KG1 (cell line): ENCODE measurements around the gene SRRM5.
"Not testable (repeated sequence)": the region's sequence is repeated elsewhere in the genome, so short reads cannot be mapped to it uniquely, and the experiment has no call there.

ENCODE experiments used
- DNase-seq: peaks from one replicate; lab custom pipeline; 2025; lab: John Stamatoyannopoulos, UW

The SRRM5 gene

DNA sequence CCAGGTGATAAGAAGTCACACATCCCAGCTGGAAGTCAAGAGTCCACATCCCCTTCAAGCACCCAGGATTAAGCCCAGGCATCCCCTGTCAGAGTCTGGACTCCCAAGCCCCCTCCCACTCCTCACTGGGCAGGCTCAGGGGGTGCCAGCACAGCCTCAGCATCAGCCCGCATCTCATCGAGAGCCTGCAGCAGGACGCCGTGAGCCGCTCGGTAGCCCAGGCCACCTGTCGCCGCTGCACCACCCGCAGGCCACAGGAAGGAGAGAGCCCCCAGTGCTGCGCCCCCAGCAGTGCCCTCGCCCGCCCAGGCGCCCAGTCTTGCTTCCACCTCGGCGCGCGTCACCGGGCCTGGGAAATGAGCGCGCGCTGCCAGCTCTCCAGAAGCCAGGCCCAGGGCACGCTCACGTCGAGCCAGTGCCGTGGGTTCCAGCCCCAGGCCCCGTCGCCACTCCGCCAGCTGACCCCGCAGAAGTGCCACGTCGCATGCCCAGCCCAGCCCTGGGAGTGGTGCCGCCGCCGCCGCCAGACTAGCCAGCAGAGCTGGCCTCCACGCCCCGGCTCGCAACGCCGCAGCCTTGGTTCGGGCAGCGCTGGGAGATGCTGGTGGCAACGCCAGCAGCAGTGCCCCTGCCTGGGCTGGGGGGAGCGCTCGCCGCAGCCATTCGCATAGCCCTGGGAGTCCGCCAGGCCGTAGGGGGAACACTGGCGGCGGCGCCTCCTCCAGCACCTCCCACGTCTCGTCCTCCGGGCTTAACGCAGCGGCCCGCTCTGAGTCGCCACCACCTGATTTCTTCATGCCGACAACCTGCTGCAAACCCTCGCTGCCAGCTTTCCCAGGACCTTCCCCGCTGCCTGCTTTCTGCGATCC is 19.8 kb upstream of the SRRM5 start:
- no peak for DNase-seq

DNA sequence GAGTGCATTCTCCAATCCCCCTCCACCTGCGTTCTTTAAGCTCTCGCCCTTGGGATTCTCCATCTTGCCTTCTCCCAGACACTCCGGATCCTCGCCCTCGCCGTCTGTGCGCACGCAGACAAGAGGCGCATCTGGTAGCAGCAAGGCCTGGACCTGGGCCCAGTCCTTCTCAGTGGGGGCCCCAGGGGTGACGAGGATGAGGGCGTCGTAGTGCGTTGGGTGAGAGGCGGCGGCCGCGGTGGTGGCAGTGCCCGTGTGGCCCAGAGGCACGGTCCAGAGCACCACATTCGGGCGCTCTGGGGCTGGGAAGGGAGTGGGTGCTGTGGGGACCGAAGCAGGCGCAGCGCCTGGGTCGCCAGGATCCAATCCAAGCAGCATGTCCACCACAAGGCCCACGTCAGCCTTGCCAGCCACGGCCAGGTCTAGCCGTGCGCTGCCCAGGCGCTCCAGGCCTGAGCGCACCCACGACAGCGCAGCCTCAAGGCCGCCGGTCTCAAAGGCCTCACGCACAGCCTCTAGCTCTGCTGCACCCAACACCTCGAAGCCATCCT is 19.0 kb upstream of the SRRM5 start:
- no peak for DNase-seq

DNA sequence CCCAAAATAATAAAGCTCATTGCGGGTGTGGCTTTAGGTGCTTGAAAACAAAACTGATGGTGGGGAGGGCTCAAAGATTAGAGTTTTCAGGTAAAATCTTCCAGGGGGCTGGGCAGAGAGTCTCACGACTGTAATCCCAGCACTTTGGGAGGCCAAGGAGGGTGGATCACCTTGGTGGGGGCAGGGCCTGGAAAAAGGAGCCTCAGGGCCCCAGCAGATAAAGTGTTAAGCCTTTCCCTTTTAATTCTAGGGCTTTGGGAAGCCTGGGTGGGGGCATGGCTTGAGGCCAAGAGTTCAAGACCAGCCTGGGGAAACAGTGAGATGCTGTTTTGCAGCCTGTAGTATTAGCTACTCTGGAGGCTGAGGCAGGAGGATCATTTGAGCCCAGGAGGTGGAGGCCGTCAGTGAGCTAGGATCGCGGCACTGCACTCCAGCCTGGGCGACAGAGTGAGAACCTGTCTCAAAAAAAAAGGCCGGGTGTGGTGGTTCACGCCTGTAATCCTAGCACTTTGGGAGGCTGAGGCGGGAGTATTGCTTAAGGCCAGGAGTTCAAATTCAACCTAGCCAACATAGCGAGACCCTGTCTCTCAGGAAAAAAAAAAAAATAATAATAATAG is 17.7 kb upstream of the SRRM5 start:
- DNase-seq, result no peak

DNA sequence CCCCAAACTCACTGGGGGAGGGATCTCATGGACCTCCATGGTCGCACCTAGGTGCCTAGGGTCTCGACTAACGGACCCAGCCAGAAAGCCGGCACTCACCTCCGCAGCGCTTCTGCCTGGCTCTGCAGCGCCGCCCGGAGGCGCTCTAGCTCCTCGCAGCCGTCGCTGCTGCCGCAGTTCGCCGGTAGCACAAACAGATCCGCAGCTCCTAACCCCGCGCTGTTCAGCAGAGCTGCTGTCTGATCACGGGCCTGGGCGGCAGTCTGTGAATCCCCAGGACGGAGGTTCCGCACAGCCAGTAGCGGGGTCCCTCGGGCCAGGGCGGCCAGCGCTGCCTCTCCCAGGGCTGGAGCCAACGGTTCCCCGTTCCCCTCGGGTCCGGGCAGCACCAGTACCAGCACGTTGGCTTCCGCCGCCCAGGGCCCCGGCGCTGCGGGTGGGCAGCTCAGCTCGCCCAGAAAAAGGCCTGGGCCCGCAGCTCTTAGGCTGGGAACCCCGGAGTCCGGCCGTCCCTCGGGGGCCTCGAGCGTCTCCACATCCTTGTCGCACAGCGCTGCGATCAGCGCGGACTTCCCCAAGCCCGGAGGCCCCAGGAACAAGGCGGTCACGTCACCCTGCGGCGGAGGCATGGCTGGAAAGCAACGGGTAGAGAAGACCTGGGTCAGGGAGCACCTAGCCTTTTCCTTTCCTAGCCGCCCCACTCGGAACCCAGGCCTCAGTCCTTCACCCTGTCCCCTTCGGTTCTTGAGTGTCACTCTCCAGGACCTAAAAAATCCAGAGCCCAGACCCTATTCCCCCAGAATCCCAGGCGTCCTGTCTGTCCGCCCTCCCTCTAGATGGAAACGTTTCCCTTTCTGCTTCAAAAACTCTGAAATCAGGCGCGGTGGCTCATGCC is 16.9 kb upstream of the SRRM5 start:
- DNase-seq, result peak; percentile 10

DNA sequence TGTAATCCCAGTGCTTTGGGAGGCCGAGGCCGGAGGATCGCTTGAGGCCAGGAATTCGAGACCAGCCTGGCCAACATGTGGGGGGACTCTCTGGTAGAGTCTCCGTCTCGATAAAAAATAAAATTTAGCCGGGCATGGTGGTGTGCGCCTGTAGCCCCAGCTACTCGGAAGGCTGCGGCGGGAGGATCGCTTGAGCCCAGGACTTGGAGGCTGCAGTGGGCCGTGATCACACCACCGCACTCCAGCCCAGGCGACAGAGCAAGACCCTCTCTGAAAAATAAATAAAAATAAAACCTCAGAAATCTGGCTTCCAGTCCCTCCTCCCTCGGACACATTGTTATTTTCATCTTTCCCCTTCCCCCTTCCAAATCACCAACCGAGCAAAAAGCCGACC is 16.3 kb upstream of the SRRM5 start:
- DNase-seq, result no peak

DNA sequence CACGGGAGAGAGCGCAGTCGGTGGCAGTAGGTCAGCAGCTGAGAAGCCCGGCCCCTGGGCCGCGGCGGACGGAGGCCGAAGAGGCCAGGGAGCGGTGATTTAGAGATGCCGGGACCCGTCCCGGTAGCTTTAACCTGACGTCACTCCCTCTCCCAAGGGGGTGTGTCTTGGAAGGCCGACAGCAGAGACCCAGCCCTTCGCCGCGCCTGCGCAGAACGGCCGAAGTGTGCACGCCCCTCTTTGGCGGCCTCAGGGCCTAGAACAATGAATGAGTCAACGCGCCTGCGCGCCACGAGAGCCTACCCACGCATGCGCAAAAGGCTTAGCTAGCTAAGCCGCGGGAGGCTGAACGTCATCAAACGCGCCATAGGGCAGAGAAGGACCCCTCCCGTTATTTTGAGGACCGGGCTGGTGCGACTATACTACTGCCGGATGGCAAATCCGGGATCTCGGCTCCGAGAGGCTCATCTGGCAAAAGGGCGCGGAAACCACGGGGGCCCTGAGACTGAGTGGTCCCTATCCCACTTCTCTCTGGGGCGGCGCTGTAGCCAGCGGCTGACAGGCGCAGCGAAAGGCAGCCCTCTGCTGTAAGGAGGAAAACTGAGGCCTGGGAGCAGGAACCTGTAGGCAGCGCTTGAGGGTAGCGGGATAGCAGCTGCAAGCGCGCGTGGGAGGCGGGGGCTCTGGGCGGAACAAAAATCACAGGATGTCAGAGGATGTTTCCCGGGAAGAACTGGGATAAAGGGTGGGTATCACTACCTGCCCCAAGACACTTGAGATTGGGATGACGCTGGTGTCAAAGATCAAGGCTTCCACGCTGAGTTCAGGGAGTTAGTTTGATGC is 15.7 kb upstream of the SRRM5 start, which contains the start of the genes IRGQ and ZNF576:
Gene IRGQ, minus strand, starts transcription at position 136 of the 843 bp plus-strand sequence. CDS start 796 bp downstream, outside the sequence.
Gene ZNF576, plus strand, starts transcription at position 597 of the 843 bp plus-strand sequence. CDS start 514 bp downstream, outside the sequence.
- peak; percentile 99 for DNase-seq

DNA sequence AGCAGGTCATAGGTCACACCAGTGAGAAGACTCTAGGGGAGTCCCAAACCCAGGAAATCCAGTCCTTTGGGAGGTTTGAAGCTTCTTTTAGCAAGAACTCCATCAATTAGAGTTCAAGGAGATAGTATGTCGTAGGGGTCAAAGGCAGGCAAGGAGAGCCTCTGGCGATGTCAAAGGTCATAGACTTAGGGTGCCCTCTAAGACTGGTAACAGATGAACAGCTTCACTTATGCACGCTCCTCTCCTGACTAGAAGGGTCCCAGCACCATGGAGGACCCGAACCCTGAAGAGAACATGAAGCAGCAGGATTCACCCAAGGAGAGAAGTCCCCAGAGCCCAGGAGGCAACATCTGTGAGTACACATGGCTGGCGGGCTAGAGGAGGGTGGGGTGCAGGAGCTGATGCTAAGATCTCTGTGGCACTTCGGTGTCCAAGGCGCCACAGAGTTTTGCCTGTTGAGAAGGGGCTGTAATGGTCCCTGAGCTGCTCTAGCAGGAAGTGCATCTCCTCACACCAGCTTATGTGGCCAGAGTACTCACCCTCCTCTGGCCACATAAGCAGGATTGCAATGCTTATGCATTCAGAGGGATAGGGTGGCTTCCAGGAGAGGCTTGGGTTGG is 14.9 kb upstream of the SRRM5 start:
- DNase-seq, result no peak

DNA sequence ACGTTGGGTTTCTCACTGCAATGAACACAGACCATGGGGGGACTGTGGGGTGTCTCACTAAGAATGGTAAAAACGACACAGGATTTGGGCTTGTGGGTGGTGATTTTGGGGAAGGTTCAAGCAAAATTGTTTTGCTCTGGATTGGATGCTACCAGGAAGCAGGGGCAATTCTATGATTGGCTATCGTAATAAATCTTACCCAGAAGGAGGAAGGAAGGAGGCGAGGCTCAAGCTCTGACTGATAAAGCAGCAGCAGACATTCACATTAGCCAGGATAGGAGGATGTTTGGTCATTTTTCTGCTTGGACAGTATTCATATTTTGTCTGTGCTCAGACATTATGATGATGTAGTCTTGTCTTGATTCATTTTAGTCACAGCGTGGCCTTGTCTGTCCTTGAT is 14.0 kb upstream of the SRRM5 start:
- no peak for DNase-seq

DNA sequence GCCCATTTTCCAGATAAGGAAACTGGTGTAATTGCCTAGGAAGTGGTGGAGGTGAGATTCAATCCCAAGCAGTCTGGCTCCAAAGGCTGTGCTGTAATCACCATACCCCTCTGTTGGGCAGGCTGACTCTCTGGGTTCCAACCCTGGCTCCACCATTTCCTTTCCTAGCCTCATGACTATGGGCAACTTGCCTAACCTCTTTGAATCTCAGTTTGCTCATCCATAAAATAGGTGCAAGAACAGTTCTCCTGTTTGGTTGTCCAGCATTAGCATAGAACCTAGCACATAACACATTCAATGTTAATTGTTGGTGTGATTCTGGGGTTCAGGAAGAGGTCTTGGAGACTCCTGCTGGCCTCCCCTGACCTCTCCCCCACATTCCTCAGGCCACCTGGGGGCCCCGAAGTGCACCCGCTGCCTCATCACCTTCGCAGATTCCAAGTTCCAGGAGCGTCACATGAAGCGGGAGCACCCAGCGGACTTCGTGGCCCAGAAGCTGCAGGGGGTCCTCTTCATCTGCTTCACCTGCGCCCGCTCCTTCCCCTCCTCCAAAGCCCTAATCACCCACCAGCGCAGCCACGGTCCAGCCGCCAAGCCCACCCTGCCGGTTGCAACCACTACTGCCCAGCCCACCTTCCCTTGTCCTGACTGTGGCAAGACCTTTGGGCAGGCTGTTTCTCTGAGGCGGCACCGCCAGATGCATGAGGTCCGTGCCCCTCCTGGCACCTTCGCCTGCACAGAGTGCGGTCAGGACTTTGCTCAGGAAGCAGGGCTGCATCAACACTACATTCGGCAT is 13.2 kb upstream of the SRRM5 start:
- DNase-seq, result no peak

DNA sequence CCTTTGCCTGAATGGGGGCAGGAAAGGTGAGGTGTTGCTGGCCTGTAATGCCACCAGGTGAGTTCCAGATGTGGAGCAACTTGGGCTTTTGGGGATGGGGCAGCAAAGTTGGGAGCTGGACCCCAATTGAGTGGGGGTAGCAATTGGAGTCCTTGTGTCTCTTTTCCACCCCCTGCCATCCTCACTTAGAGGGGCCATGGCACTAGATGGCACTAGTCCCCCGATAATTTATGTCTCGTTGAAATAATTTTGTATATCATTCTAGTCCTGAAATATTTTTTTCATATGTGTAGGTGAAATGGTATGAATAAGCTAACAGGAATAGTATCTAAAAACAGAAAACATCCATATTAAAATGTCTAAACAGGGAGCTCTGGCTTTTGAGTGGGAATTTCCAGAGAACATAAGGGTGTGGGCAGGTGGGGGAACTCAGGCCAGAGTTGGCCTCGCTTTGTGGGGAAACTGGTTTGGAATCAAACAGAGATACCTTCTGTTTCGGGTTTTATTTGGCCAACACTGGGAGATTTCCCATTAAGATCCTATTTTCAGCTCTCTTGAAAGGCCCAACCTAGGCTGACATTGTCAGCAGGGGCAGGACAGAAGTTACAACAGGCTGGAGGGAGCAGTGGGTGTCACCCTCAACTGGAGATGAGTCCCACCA is 12.1 kb upstream of the SRRM5 start:
- DNase-seq, result no peak

DNA sequence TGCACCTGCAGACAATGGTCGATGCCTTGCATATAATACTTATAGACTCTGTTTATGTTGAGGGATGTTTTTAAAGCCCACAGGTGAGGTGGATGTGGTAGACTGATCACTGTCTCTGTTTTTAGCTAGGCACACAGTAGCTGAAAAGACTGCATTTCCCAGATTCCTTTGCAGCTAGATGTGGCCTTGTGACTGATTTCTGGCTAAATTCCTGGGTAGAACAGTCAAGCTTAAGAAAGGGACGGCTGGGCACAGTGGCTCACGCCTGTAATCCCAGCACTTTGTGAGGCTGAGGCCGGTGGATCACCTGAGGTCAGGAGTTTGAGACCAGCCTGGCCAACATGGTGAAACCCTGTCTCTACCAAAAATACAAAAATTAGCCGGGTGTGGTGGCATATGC is 11.6 kb upstream of the SRRM5 start:
- not testable (repeated sequence) for DNase-seq

DNA sequence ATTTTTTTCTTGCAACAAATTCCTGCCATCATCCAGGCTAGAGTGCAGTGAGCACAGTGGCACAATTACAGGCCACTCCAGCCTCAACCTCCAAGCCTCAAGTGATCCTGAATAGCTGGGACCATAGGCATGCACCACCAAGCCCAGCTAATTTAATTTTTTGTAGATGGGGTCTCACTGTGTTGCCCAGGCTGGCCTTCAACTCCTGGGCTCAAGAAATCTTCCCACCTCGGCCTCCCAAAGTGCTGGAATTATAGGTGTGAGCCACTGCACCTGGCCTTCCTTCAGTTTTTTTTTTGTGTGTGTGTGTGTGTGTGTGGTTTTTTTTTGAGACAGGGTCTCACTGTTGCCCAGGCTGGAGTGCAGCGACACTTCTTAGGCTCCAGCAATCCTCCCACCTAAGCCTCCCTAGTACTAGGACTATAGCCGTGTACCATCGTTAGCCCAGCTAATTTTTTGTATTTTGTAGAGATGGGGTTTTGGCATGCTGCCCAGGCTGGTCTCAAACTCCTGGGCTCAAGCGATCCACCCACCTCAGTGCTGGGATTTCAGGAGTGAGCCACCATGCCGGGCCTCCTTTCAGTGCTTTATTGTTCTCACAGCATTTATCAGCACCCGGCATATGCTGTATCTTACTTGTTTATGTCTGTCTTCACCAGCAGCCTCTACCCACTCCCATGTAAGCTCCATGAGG is 5.9 kb upstream of the SRRM5 start:
- no peak for DNase-seq

DNA sequence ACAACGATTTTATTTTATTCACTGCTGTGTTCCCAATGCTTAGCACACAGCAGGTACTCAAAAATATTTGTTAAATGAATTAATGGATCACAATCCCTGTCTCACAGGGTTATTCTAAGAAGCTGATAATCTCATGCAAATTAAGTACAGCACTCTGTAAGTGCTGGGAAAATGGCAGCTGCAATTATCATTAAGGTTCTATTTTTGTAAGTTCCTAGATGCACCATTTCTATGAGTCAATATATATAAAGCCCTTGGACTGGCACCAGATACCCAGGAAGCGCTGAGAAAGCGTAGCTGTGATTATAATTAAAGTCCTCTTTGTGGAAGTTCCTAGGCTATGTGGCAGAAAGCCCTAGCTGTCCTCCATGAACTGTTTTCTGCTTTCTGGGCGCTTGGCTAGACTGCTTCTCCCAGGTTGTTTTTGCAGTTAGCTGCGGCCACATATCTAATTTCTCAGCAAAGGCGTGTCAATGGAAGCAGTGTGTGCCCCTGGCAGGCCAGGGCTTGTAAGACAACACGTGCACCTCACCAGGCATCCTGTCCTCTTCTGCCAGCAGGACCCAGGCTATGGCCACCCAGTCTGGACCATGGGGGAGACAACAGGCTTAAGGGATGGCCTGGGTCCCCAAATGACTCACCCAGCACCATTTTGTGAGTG is 5.2 kb upstream of the SRRM5 start:
- DNase-seq, result no peak

DNA sequence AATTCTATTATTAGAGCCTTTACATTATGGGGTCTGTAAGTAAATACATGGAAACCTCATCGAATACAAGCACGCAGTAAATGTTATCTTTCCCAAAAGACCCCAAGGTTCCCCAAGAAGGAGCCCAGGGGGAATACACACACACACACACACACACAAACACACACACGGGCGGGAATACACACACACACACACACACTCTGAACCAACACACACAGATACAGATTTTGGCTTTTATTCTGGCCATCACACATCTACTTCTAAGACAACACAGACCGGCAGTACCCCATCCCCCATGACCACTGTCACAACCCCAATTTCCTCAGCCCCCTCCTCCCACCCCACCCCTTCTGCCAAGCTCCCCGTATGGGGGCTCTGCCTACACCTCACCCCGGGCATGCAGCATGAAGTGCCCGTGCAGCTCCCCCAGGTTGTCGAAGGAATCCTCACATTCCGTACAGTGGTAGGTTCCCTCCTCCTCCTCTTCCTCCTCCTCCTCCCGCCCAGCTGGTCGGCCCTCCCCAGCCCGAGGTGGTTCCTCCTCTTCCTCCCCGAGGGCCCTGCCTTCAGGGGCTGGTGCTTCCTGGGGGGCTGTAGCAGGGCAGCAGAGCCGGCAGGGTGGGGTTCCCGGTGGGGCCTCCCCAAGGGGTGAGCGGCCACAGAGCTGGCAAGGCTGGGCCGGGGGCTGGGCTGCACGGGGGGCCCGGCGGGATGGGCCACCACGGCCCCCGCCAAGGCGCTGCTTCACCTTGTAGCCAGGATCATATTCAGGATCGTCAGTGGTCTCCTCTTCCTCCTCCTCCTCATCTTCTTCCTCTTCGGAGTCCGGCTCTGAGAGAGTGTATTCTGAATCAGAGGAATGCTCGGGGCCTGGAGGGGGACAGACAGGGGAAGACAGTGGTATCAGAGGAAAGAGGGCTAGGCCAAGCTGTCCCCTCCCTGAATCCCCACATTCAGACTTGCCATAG is 4.4 kb upstream of the SRRM5 start:
- no peak for DNase-seq

DNA sequence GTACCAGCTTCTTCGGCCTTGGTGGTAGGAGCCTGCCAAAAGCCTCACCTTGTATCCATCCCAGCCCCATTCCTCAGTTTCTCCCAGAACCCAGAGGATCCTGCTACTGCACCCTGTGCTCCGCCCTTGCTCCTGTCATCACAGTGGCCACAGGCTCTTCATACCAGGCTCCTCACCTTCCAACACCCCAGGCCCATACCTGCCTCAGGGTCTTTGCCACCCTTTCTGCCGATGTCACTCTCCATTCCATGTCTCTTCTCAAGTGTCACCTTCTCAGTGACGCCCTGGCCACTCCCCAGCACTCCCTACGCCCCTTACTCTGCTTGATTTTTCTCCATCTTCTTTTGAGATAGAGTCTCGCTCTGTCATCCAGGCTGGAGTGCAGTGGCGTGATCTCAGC is 2.0 kb upstream of the SRRM5 start:
- DNase-seq, result no peak

DNA sequence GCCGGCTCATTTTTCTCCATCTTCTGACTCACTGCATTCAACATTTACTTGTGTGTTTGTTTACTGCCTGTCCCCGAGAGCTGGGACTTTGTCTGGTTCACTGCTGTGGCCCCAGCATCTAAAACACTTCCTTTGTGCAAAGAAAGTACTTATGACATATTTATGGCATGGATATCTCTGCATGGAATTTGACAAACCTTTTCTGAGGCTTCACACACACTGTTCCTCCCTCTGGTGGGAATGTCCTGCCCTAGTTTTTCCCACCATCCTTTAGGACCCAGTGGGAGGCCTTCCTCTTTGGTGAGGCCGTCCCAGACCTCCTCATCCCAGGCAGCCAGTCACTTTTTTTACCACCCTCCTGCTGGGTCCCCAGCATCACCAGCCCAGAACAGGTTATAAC is 1.4 kb upstream of the SRRM5 start:
- no peak for DNase-seq

DNA sequence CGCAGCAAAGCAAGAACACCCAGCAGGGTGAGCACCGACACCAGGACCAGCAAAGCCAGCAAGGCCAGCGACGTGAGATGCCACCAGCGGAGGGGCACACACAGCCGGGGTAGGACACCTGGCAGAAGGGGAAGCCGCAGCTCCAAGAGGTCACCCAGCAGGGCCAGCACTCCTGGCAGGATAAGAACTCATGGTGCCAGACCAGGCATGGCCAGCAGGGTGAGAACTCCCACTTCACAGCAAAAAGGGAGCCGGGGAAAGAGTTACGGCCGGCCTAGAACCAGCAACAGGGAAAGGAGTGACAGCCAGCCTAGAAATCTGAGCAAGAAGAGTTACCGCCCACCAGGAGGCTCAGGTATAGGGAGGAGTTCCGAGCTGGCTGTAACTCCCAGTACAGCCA is 486 bp downstream of the SRRM5 start:
- no peak for DNase-seq
